Vagina (tissue), 2 donors: ENCODE measurements around the gene ERBB4.

Experiments used
- POLR2A ChIP-seq, 2 donors: fragments of 450-650 bp; IDR thresholded peaks; one replicate each; pipeline ENCODE4 v1.6.1; 2017; ENCODE audit warnings: antibody characterized with exemption in 2 of 2, mild to moderate bottlenecking in 2 of 2, moderate library complexity in 2 of 2
- TF ChIP-seq, protein P1 (sequence below), 3 experiments: fragments of 450-650 bp in 2 of 3; fragments of 200-600 bp in 1 of 3; sonication (generic) in 1 of 3; IDR thresholded peaks; one replicate each; pipeline ENCODE4 v1.5.1; 2017 to 2019; ENCODE audit warnings: antibody characterized with exemption in 3 of 3, mild to moderate bottlenecking in 2 of 3, moderate library complexity in 2 of 3

DNA sequence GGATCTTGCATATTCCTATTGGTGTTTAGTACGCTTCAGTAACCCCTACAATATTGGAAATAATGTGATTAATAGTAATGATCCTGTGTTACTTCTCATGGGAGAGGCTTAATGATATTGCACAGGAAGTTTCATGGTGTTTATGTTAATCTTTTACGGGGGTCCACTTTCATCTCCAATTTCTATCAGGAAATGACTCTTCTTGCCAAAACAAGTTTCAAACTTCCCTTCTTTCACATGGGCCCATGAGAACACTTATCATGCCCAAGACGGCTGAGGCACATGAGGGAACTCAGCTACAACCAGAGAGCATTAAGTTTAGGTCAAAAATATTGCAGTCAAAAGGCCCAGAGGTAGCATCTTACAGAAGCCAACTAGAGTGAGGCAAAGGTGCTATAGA, 7.6 kb downstream of the ERBB4 start:
- TF ChIP-seq, protein P1, sequence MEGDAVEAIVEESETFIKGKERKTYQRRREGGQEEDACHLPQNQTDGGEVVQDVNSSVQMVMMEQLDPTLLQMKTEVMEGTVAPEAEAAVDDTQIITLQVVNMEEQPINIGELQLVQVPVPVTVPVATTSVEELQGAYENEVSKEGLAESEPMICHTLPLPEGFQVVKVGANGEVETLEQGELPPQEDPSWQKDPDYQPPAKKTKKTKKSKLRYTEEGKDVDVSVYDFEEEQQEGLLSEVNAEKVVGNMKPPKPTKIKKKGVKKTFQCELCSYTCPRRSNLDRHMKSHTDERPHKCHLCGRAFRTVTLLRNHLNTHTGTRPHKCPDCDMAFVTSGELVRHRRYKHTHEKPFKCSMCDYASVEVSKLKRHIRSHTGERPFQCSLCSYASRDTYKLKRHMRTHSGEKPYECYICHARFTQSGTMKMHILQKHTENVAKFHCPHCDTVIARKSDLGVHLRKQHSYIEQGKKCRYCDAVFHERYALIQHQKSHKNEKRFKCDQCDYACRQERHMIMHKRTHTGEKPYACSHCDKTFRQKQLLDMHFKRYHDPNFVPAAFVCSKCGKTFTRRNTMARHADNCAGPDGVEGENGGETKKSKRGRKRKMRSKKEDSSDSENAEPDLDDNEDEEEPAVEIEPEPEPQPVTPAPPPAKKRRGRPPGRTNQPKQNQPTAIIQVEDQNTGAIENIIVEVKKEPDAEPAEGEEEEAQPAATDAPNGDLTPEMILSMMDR (IDR thresholded peaks at IDR 0.05): no peak
- TF ChIP-seq POLR2A (IDR thresholded peaks at IDR 0.05): no peak
